GM12864 (cell line): Measurements from ENCODE around the gene SECTM1.

Source experiments
- DNase-seq: peaks from one replicate; pipeline ENCODE4 v3.0.0-alpha.2; 2011; ENCODE audit warnings: low read depth
- H3K4me3 ChIP-seq: 2 replicates; pipeline ENCODE4 v1.5.1; 2011; ENCODE audit warnings: mild to moderate bottlenecking, low read depth, low read length, control low read depth
- TF ChIP-seq, protein P1 (sequence below): IDR thresholded peaks from 2 replicates; pipeline ENCODE4 v1.5.1; 2011; ENCODE audit warnings: low read depth, mild to moderate bottlenecking, moderate library complexity, low read length, control low read depth, inconsistent platforms; ENCODE audit errors: missing control alignments

Gene SECTM1

DNA sequence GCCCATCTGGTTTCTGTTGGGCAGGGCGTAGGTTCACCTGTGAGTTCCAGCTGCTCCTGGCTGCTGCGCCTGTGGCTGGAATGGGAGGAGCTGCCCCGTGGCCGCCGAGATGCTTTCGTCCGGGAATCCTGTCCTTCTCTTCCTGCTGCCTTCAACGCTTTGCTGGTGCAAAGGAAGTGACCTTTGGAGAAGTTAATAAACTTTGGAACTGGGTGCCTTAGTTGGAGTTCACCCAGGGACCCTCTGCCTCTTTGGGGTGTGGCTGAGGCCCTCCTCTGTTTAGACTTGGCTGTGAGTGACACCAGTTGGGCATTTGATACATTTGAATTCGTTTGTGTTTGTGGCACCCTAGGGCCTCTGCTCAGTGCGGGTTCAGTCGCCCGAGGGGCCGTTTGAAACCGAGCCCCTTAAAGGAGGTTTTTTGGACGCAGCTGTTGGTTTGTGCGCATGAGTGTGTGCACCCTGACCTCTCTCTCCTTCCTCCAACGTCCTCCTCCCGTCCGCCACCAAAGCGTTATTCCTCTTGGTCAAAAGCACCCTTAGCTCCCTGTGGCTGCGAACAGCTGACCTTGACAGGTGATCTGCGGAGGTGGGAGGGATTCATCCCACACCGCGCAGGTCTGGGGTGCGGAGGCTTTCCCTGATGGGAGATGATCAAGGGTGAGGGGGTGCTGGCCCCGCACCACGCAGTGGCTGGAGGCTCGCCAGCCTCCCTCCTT is 9.0 kb upstream of the SECTM1 start:
- no peak overlapping the region for H3K4me3 ChIP-seq
- no peak for DNase-seq
- TF ChIP-seq, protein P1, sequence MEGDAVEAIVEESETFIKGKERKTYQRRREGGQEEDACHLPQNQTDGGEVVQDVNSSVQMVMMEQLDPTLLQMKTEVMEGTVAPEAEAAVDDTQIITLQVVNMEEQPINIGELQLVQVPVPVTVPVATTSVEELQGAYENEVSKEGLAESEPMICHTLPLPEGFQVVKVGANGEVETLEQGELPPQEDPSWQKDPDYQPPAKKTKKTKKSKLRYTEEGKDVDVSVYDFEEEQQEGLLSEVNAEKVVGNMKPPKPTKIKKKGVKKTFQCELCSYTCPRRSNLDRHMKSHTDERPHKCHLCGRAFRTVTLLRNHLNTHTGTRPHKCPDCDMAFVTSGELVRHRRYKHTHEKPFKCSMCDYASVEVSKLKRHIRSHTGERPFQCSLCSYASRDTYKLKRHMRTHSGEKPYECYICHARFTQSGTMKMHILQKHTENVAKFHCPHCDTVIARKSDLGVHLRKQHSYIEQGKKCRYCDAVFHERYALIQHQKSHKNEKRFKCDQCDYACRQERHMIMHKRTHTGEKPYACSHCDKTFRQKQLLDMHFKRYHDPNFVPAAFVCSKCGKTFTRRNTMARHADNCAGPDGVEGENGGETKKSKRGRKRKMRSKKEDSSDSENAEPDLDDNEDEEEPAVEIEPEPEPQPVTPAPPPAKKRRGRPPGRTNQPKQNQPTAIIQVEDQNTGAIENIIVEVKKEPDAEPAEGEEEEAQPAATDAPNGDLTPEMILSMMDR = no peak

DNA sequence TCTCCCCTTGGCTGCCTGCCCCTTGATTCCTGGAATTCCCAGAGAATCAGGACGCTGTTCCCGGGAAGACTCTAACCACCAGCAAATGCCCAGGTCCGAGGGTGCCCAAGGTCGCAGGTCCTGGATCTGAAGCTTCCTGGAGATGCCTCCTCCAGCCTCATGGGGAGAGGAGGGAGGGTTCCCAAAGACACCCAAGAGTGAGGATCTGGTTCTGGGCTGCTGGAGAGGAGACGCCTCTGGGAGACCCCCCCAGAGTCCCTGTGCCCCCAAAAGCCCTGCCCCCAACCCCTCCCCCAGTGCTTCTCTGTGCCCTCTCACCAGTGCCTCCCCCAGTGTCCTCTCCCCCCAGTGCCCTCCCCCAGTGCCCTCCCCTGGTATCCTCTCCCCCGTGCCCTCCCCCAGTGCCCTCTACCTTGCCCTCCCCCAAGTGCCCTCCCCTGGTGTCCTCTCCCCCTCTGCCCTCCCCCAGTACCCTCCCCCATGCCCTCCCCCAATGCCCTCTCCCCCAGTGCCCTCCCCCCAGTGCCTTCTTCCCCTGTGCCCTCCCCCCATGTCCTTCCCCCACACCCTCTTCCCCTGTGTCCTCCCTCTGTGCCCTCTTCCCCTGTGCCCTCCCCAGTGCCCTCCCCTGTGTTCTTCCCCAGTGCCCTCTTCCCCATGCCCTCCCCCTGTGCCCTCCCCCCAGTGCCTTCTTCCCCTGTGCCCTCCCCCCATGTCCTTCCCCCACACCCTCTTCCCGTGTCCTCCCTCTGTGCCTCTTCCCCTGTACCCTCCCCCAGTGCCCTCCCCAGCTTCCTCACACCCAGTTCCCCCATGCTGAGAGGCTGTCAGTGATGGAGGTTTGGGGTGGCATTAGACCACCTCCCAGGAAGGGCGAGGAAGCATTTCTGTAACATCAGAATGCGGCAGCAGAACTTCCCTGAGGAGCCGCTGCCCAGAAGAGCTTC is 6.3 kb upstream of the SECTM1 start:
- no peak for DNase-seq
- no peak overlapping the region for H3K4me3 ChIP-seq
- TF ChIP-seq, protein P1 = no peak

DNA sequence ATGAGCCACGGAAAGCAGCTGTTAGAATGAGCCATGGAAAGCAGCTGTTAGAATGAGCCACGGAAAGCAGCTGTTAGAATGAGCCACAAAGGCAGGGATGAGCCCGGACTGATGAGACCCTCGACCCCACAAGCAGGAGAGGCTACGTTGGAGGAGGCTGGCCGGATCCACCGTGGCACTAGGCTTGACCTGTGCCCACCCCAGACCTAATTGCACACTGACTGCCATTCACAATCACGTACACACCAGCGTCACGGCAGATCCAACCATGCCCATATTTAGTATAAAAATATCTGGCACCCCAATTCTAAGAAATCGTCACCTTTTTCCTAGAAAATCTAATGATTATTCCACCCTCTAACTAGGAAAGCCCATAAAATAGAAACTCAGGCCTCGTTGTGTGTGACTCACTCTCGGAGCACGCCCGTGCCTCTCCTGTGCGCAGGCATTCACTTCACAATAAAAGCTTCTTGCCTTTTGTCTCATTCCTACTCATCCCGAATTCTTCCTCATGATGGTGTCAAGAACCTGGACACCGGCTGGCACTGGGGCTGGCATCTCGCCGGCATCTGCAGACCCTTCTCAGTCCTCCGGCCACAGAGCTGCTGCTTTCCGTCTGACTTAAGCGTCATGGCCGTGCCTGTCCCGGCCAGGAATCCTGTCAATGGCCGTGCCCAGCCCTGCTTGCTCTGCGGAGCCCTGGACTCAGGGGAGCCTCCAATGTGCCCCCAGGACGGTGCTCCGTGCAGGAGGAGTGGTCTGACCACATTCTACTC is 5.5 kb upstream of the SECTM1 start:
- H3K4me3 ChIP-seq = no peak overlapping the region
- TF ChIP-seq, protein P1 = no peak
- no peak for DNase-seq

DNA sequence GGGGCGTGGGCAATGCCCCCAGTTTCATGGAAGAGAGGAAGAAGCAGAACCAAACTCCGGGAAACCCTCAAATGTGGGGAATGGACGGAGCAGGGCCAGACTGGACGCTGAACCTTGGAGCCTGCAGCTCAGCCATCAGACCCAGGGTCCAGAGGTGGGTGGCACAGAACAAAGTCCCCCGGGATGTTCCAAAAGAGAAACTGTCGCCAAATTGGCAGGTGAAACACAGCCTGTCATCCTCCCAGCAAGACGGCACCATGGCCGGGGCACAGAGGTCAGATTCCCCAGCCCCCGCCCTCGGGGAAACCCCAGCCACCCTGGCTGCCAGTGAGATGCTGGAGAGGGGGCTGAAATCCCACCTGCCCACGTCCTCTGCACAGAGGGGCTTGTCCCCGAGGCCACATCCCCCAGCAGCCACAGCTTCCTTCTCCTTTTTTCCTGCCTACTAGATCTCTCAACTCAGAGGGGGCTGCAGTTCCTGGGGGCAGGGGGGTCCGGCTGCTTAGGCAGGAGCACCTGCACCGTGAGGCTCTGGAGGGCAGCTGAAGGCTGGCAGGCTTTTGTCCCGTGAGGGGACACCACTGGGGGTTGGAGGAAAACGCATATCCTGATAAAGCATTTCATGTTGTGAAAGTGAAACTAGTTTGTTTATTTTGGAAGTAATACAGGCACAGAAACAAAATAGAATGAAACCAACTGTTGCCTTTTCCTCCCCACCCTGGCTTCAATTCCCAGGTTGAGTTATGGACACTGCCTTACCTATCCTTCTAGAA is 1.2 kb upstream of the SECTM1 start:
- peak overlapping the region; percentile 23 for H3K4me3 ChIP-seq
- DNase-seq = no peak
- TF ChIP-seq, protein P1 = no peak

DNA sequence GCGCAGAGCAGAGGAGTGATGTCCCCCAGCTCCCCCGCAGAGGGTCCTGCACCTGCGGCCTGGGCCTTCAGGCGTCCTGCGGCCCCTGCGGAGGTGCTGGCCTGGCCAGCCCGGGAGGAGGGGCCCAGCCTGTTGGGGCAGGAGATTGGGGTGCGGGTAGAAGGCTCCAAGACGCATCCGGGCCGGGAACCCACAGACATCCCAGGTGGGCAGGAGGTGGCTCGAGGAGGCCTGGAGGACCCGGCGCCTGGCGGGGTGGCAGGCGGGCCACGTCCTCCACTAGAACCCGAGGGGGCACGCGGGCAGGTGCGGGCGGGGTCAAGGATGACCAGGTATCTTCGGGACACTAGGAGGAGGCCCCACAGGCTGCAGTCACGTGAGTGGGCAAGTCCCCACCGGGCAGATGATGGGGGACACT is 647 bp upstream of the SECTM1 start:
- DNase-seq = no peak
- TF ChIP-seq, protein P1 = no peak
- H3K4me3 ChIP-seq = no peak overlapping the region

DNA sequence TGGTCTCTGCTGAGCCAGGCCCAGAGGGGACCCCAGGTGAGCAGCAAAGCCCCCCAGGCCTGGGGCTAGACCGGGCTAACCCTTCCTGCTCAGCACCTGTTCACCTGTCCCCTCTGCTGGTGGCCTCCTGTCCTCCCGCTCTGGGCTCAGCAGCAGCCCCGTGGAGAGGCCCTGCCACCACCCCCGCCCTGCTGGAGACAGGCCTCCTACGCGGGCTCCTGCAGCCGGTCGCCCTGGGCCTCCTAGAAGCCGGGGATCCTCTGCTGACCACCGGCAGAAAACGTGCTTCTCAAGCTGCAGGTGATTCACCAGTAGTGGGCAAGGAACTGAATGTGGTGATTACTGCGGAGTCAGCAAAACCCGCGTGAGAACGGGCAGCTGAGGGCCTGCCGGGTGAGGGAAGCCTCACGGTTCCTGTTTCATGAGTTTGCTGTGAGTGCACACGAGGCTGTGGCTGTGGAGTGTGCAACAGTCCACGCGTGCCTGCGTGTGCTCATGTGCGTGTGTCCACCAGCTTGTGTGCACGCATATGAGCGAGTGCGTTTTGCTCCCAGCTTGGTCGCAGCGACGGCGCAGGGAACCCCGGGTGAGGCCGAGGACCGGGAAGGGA is 792 bp downstream of the SECTM1 start:
- no peak overlapping the region for H3K4me3 ChIP-seq
- no peak for DNase-seq
- TF ChIP-seq, protein P1 = no peak
